SK-N-SH (cell line): ENCODE data around the gene TBC1D19. TPM values are rescaled to one million over a fixed set of nuclear protein-coding genes. Genes with fewer than 3 reads are reported as not detected.

ENCODE experiments used
- CTCF ChIA-PET: fragments of 300-600, 350-600 bp; formaldehyde crosslinking; extraction: SDS; loops from one replicate; lab custom pipeline; 2021; lab: Yijun Ruan, JAX
- POLR2A ChIA-PET: fragments of 350-600 bp; sonication (Branson Sonifier 250); formaldehyde crosslinking; extraction: SDS; loops from one replicate; lab custom pipeline; 2020; ENCODE audit warnings: antibody characterized with exemption, inconsistent platforms; lab: Yijun Ruan, JAX
- DNase-seq: peaks from one replicate; pipeline ENCODE4 v3.0.0; 2012
- H2AFZ ChIP-seq: fragments of 200-600 bp; sonication (generic); 2 replicates; pipeline ENCODE4 v1.8.1; 2016; ENCODE audit warnings: antibody characterized with exemption, mild to moderate bottlenecking, low read depth
- H3F3A ChIP-seq: fragments of 200-600 bp; sonication (generic); replicated peaks from 2 replicates; pipeline ENCODE3; 2016; ENCODE audit warnings: antibody characterized with exemption, mild to moderate bottlenecking; ENCODE audit not compliant: insufficient read depth
- H3K27ac ChIP-seq, 2 experiments: fragments of 200-500 bp in 1 of 2; fragments of 200-600 bp in 1 of 2; sonication (Bioruptor generic) in 1 of 2; sonication (generic), shearing (Covaris generic) in 1 of 2; 2 replicates each; pipeline versions ENCODE4 v1.5.1 to v1.6.1; 2014 to 2016; ENCODE audit warnings: low read depth in 2 of 2, inconsistent platforms in 1 of 2, low read length in 1 of 2, mild to moderate bottlenecking in 1 of 2, mixed read lengths in 1 of 2
- H3K27me3 ChIP-seq: fragments of 200-600 bp; sonication (generic), shearing (Covaris generic); 2 replicates; pipeline ENCODE4 v1.6.1; 2016; ENCODE audit warnings: mixed run types; ENCODE audit not compliant: insufficient read depth
- H3K36me3 ChIP-seq, 2 experiments: fragments of 200-500 bp in 1 of 2; fragments of 200-600 bp in 1 of 2; sonication (Bioruptor generic) in 1 of 2; sonication (generic) in 1 of 2; replicated peaks in 1 of 2; 2 replicates each; pipeline versions ENCODE3 to v1.5.1; 2014 to 2016; ENCODE audit warnings: low read length in 1 of 2, mild to moderate bottlenecking in 1 of 2; ENCODE audit not compliant: insufficient read depth in 2 of 2, control insufficient read depth in 1 of 2
- H3K4me1 ChIP-seq, 2 experiments: fragments of 200-500 bp in 1 of 2; fragments of 200-600 bp in 1 of 2; sonication (Bioruptor generic) in 1 of 2; sonication (generic), shearing (Covaris generic) in 1 of 2; 2 replicates each; pipeline versions ENCODE4 v1.5.1 to v1.6.1; 2014 to 2016; ENCODE audit warnings: low read depth in 1 of 2, low read length in 1 of 2, mixed run types in 1 of 2; ENCODE audit not compliant: insufficient read depth in 2 of 2, control insufficient read depth in 1 of 2
- H3K4me2 ChIP-seq: fragments of 200-600 bp; sonication (generic), shearing (Covaris generic); 2 replicates; pipeline ENCODE4 v1.6.1; 2017; ENCODE audit warnings: mixed run types
- H3K4me3 ChIP-seq, 2 experiments: fragments of 200-500 bp in 1 of 2; fragments of 200-600 bp in 1 of 2; sonication (Bioruptor generic) in 1 of 2; sonication (generic), shearing (Covaris generic) in 1 of 2; 2 replicates each; pipeline versions ENCODE4 v1.5.1 to v1.8.1; 2014 to 2016; ENCODE audit warnings: low read depth in 2 of 2, inconsistent platforms in 1 of 2, low read length in 1 of 2, mild to moderate bottlenecking in 1 of 2, mixed read lengths in 1 of 2, moderate library complexity in 1 of 2
- H3K79me2 ChIP-seq: fragments of 200-600 bp; sonication (generic); 2 replicates; pipeline ENCODE4 v1.8.1; 2017; ENCODE audit warnings: mild to moderate bottlenecking; ENCODE audit not compliant: insufficient read depth
- H3K9ac ChIP-seq: fragments of 200-600 bp; sonication (generic); 2 replicates; pipeline ENCODE4 v1.6.1; 2017; ENCODE audit warnings: mixed run types
- H3K9me2 ChIP-seq: fragments of 200-600 bp; sonication (generic); 2 replicates; pipeline ENCODE4 v1.6.1; 2017; ENCODE audit warnings: mixed run types
- H3K9me3 ChIP-seq: fragments of 200-600 bp; sonication (generic); 2 replicates; pipeline ENCODE4 v1.6.1; 2017; ENCODE audit warnings: mixed run types, mild to moderate bottlenecking, moderate library complexity
- H4K20me1 ChIP-seq: fragments of 200-600 bp; sonication (generic); 2 replicates; pipeline ENCODE4 v1.6.1; 2017; ENCODE audit warnings: mild to moderate bottlenecking, mixed run types; ENCODE audit not compliant: insufficient read depth
- ELF1 ChIP-seq: IDR thresholded peaks from 2 replicates; pipeline ENCODE4 v1.4.0; 2012
- FOSL2 ChIP-seq: IDR thresholded peaks from 2 replicates; pipeline ENCODE4 v1.4.0; 2012; ENCODE audit warnings: low read depth, mild to moderate bottlenecking, moderate library complexity, borderline replicate concordance
- FOXM1 ChIP-seq: IDR thresholded peaks from 2 replicates; pipeline ENCODE4 v1.4.0; 2012; ENCODE audit warnings: low read depth, mild to moderate bottlenecking
- GABPA ChIP-seq: IDR thresholded peaks from 2 replicates; pipeline ENCODE4 v1.4.0; 2012; ENCODE audit warnings: low read depth, mild to moderate bottlenecking
- GATA2 ChIP-seq: sonication (generic); formaldehyde crosslinking; IDR thresholded peaks from 2 replicates; pipeline ENCODE4 v1.5.0; 2020; ENCODE audit warnings: mild to moderate bottlenecking, missing genetic modification reagents
- MEF2A ChIP-seq: IDR thresholded peaks from 2 replicates; pipeline ENCODE4 v1.4.0; 2012; ENCODE audit warnings: low read depth, borderline replicate concordance
- MXI1 ChIP-seq: IDR thresholded peaks from 2 replicates; pipeline ENCODE4 v1.6.1; 2012; ENCODE audit warnings: mild to moderate bottlenecking, low read depth, low read length, improper control_type of control experiment
- NFIC ChIP-seq: IDR thresholded peaks from 2 replicates; pipeline ENCODE4 v1.4.0; 2012; ENCODE audit warnings: borderline replicate concordance
- PBX3 ChIP-seq: IDR thresholded peaks from 2 replicates; pipeline ENCODE4; 2012
- POLR2AphosphoS5 ChIP-seq: IDR thresholded peaks from 2 replicates; pipeline ENCODE4 v1.6.1; 2012; ENCODE audit warnings: low read depth, low read length
- REST ChIP-seq: IDR thresholded peaks from 2 replicates; pipeline ENCODE4 v1.6.1; 2012; ENCODE audit warnings: mild to moderate bottlenecking, low read depth, low read length, moderate library complexity
- SMC3 ChIP-seq: IDR thresholded peaks from 2 replicates; pipeline ENCODE4 v1.6.1; 2012; ENCODE audit warnings: low read depth, low read length, improper control_type of control experiment
- TAF1 ChIP-seq: IDR thresholded peaks from 2 replicates; pipeline ENCODE4 v1.6.1; 2012; ENCODE audit warnings: low read depth, mild to moderate bottlenecking, low read length, moderate library complexity, borderline replicate concordance
- TEAD4 ChIP-seq: IDR thresholded peaks from 2 replicates; pipeline ENCODE4 v1.4.0; 2012; ENCODE audit warnings: mild to moderate bottlenecking, borderline replicate concordance; ENCODE audit not compliant: insufficient read depth
- YY1 ChIP-seq: IDR thresholded peaks from 2 replicates; pipeline ENCODE4 v1.4.0; 2012; ENCODE audit warnings: low read depth, mild to moderate bottlenecking
- WGBS: methylation state at CpG from one replicate; pipeline ENCODE4 v1.1.6; 2017; ENCODE audit warnings: low lambda C conversion rate; 5-methylcytosine and 5-hydroxymethylcytosine counted together
- polyA plus RNA-seq, 3 experiments: library from polyadenylated mRNA; depleted of rRNA; stranded (reverse); fragments of >200 nt; gene quantifications; 2 replicates each; pipeline ENCODE4 v1.2.3, GENCODE V29; 2012

The TBC1D19 gene
- polyA plus RNA-seq, 1 of the 3 experiments (the other 2 are of a cell fraction): 4.2 TPM

- H3K27me3 ChIP-seq: no peaks in the 10 kb centered on the region
- no peak overlapping the region for H3K4me2 ChIP-seq
- H3K9me2 ChIP-seq: no peaks in the 10 kb centered on the region
- H3K36me3 ChIP-seq: peaks cover 0 to 6% of the 10 kb centered on the region in 2 experiments
- H4K20me1 ChIP-seq: no peaks in the 10 kb centered on the region
- no peak overlapping the region for H3K4me3 ChIP-seq
- no peaks in the 10 kb centered on the region for H3K9me3 ChIP-seq
- H3K4me1 ChIP-seq: no peaks in the 10 kb centered on the region; a peak in 1 of 4 replicates
- TF ChIP-seq POLR2AphosphoS5: no peak
- no peak for TF ChIP-seq SMC3
- no peak for TF ChIP-seq ELF1
- no peak for TF ChIP-seq GABPA
- no peak for TF ChIP-seq TAF1
- TF ChIP-seq MEF2A: no peak
- no peak for TF ChIP-seq NFIC
- TF ChIP-seq FOSL2: no peak
- no peak for TF ChIP-seq MXI1
- no peak for TF ChIP-seq PBX3
- TF ChIP-seq YY1: no peak
- TF ChIP-seq REST: no peak
- TF ChIP-seq TEAD4: no peak
- TF ChIP-seq FOXM1: no peak
- TF ChIP-seq GATA2 (CRISPR knock-in tag): no peak
- H3K27ac ChIP-seq: no peak overlapping the region
- ChIA-PET POLR2A (no interaction called here), CTCF (no interaction called here)
- H3K9ac ChIP-seq: no peak overlapping the region
- no peak for DNase-seq
- H3K79me2 ChIP-seq: no peaks in the 10 kb centered on the region
- no peak overlapping the region for H2AFZ ChIP-seq
- no peaks in the 10 kb centered on the region for H3F3A ChIP-seq
- 88% methylated on average over 6 of the region's 6 CpGs for WGBS
These were observed 142.9 kb downstream of the TBC1D19 start for GRCh38 chr4:26726655-26727387.
